Sigmoid colon (tissue), 4 donors: ENCODE measurements around the gene KCNAB2.

ENCODE experiments used
- EP300 ChIP-seq, 4 donors: sonication (generic); formaldehyde crosslinking; IDR thresholded peaks; one replicate each; pipeline ENCODE4 v1.6.1; 2017; ENCODE audit warnings: antibody characterized with exemption in 4 of 4
- POLR2A ChIP-seq, 2 donors: fragments of 450-650 bp; IDR thresholded peaks; one replicate each; pipeline ENCODE4 v1.6.1; 2016; ENCODE audit warnings: antibody characterized with exemption in 2 of 2, mild to moderate bottlenecking in 2 of 2, moderate library complexity in 2 of 2
- POLR2AphosphoS5 ChIP-seq, 4 donors: sonication (generic); formaldehyde crosslinking; IDR thresholded peaks; one replicate each; pipeline ENCODE4 v1.6.1; 2017; ENCODE audit warnings: antibody characterized with exemption in 4 of 4

DNA sequence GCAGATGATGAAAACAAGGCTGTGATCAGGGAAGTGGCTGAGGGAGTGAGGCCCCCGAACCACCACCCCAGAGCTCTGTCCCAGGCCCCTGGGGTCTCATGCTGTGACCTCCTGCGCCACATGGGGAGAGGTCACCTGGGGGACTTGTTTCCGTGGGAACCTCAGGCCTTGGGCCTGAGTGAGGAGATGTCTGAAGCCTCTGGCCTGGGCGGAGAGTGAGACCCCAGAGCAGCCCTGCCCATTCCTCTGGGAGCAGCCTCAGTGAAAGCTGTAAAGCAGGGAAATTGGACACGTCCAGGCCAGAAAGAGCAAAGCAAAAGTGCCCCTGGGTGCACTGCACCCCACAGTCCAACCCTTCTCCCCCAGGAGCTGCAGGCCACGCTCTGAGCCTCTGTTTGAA is 37.0 kb upstream of the KCNAB2 start:
- TF ChIP-seq POLR2AphosphoS5 (IDR thresholded peaks at IDR 0.05) (no peak), EP300 (IDR thresholded peaks at IDR 0.05) (no peak), POLR2A (IDR thresholded peaks at IDR 0.05) (no peak)
